GM20000 (cell line): ENCODE data around the gene TRIM29.

Experiments used
- DNase-seq: peaks from one replicate; pipeline ENCODE4 v3.0.0; 2012; ENCODE audit warnings: low spot score
- CTCF ChIP-seq: IDR thresholded peaks from 2 replicates; pipeline ENCODE4 v1.5.1; 2012; ENCODE audit warnings: mild to moderate bottlenecking, control low read depth; ENCODE audit errors: extremely low read depth, missing control alignments

Gene TRIM29

DNA sequence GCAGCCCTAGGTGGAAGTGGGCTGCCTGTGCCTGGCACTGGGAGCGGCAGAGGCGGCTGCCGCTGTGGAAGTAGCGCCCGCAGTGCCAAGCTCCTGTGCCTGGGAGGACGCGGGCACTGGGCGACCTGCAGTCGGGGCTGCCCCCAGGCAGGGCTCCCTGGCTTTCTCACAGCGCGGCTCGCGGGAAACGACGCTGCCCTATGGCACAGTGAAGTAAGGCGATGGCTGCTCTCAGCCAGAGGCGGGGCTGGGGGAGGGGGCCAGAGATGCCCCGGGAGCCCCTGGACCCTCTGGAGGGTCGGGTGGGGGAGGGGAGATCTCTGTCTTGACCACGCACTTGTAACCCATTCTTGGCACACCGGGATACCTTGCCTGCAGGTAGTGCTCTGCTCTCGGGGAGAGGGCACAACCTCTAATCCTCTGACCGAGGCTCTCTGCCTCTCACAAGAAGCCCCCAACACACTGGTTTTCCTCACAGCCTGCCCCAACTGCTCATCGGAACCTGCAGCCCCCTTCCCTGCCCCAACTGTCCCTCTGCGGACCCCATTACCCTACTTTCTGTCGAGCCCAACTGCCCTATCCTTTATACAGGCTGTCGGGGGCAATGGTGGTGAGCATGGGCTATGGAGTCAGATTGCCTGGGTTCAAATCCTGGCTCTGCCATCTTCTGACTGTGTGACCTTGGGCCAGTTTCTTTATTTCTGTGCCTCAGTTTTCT, 32.2 kb upstream of the TRIM29 start:
- TF ChIP-seq CTCF = no peak
- peak; percentile 12 for DNase-seq

- DNase-seq = peak; percentile 84
- TF ChIP-seq CTCF = peak; percentile 80
Observed at GRCh38 chr11:120168960-120169681, 31.2 kb upstream of the TRIM29 start.

DNA sequence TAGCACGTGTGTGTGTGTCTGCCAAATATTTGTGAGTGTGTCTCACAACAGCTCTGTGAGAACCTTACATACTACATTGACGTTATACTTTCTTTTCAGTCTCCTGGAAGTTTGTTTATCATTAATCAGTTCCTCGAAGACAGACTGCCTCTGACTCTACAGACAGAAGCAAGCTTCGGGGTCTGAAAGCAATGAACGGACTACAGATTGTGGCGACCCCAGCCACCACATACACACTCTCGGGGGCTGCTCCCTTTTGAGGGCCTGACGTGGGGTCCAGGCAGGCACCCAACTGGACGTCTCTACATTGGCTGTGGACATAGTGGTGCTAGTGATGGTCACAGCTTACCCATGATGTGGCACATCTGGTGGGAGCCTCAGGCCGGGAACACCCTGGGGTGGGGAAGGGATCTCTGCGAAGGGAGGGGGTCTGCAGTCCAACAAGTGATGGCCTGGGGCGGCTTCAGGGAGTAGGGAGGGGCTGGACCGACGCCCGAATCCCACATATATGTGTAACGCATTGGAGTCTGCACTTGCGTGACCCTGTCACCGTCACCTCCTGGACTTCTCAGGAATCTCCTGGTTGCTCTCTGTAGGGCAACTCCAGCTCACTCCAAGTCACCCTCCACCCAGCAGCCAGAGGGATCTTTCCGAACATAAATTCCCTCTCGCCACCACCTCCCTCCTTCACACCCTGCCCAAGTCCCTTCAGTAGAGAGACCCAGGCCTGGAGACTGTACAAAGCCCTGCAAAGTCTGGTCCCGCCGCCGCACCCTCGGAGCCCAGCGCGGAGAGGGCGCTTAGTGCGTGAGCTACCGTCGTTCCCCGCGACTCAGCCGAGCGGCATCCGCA, 30.4 kb upstream of the TRIM29 start:
- peak; percentile 3 for DNase-seq
- TF ChIP-seq CTCF = no peak

DNA sequence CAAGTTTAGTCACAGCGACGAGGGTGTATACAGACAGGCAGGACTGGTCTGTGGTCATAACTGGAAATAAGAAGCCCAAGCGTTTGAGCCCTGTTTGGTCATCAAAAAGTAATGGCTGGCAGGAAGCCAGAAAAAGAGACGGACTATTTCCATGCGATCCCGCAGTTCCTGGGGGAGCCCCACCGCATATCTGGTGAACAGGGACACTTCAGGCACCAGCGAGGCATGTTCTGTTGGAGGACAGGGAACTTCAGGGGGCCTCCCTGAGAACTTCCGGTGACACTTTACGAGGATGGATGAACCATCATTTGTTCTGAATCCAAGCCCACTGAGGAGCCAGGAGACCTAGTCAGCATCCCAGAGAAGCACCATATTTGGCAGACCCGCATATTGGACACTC, 29.7 kb upstream of the TRIM29 start:
- no peak for TF ChIP-seq CTCF

DNA sequence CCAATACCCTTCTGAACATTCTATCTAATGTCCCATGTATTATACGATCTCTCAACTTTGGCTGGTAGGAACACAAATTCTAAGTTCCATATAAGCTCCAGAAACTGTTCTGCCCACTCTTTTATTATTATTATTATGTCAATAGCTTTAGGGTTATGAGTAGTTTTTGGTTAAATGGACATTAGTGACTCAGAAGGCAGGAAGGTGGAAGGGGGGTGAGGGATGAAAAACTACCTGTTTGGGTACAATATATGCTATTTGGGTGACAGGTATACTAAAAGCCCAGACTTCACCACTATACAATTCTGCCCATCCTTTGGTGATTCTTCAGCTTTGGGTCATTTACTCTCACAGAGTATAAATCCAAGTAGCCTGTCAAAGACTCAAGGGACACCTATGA, 22.5 kb upstream of the TRIM29 start:
- no peak for TF ChIP-seq CTCF
- no peak for DNase-seq

More for the DNA sequence above, 29.7 kb upstream of the TRIM29 start:
- DNase-seq = peak; percentile 13

DNA sequence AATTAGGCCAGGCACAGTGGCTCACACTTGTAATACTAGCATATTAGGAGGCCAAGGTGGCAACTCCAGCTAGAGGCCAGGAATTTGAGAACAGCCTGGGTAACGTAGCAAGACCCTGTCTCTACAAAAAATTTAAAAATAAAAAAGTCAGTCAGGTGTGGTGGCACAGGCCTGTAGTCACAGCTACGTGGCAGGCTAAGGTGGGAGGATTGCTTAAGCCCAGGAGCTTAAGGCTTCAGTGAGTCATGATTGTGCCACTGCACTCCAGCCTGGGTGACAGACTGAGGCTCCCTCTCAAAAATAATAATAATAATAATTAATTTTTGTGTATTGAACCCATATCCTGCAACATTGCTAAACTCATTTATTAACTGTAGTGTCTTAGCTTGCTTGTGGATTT, 15.3 kb upstream of the TRIM29 start:
- no peak for TF ChIP-seq CTCF
- DNase-seq = no peak

GRCh38 chr11:120151536-120151935, 13.6 kb upstream of the TRIM29 start:
- no peak for TF ChIP-seq CTCF

More at GRCh38 chr11:120151536-120151935, 13.6 kb upstream of the TRIM29 start:
- DNase-seq = no peak
